Transverse colon (tissue), 4 donors: ENCODE measurements around the gene GHRHR.

Experiments used
- POLR2A ChIP-seq: fragments of 450-650 bp; IDR thresholded peaks from one replicate; pipeline ENCODE4 v1.6.1; 2016; ENCODE audit warnings: antibody characterized with exemption, mild to moderate bottlenecking, moderate library complexity
- POLR2AphosphoS5 ChIP-seq, 3 donors: sonication (generic); formaldehyde crosslinking; IDR thresholded peaks; one replicate each; pipeline ENCODE4 v1.6.1; 2016; ENCODE audit warnings: antibody characterized with exemption in 3 of 3
- TF ChIP-seq, protein P1 (sequence below), 5 experiments: fragments of 200-600 bp in 3 of 5; fragments of 450-650 bp in 2 of 5; sonication (generic) in 3 of 5; IDR thresholded peaks; 1 replicate in 2 of 5; 2 replicates in 3 of 5; pipeline ENCODE4 v1.5.1; 2016 to 2017; ENCODE audit warnings: antibody characterized with exemption in 5 of 5, inconsistent platforms in 3 of 5, mild to moderate bottlenecking in 2 of 5, moderate library complexity in 1 of 5

DNA sequence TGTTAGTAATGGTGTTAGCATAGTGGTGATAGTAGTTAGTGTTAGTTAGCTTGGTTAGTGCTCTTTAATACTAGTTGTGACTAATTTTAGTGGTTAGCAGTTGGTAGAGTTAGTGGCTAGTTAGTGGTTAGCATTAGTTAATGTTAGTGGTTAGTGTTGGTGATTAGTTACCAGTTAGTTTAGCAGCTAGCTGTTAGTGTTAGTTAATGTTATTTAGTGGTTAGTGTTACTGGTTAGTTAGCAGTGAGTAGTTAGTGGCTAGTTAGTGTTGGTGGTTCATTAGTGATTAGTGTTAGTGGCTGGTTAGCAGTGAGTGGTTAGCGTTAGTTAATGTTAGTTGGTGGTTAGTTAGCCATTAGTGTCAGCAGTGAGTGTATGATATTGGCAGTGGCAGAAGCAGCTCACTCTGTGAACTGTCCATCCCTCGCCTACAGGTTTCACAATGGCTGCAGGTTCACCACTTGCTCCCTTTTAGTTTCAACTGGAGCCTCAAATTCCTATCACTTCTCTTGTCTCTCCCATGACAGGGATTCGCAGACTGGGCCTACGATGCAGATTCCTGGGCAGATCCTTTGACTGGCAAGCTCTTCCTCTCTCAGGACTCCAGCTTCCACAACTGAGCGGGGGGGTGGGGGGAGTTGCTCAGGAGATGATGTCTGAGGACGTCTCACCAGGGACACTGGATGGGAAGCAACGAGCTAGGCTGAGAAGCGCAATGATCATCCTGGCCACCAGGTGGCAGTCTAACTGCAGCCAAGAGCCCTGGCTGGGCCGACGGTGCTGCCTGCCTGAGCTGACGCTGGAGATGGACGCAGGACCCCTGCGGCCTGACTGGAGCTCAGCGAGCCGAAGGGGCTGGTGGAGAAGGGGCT is 19.5 kb downstream of the GHRHR start:
- TF ChIP-seq, protein P1, sequence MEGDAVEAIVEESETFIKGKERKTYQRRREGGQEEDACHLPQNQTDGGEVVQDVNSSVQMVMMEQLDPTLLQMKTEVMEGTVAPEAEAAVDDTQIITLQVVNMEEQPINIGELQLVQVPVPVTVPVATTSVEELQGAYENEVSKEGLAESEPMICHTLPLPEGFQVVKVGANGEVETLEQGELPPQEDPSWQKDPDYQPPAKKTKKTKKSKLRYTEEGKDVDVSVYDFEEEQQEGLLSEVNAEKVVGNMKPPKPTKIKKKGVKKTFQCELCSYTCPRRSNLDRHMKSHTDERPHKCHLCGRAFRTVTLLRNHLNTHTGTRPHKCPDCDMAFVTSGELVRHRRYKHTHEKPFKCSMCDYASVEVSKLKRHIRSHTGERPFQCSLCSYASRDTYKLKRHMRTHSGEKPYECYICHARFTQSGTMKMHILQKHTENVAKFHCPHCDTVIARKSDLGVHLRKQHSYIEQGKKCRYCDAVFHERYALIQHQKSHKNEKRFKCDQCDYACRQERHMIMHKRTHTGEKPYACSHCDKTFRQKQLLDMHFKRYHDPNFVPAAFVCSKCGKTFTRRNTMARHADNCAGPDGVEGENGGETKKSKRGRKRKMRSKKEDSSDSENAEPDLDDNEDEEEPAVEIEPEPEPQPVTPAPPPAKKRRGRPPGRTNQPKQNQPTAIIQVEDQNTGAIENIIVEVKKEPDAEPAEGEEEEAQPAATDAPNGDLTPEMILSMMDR (IDR thresholded peaks at IDR 0.05): peak; percentile 74 to 96 (median 93)
- TF ChIP-seq POLR2A: no peak
- TF ChIP-seq POLR2AphosphoS5 (IDR thresholded peaks at IDR 0.05): no peak
